Ishikawa (cell line): ENCODE data around the gene NADK.

ENCODE experiments used
- CEBPB ChIP-seq: IDR thresholded peaks from 2 replicates; pipeline ENCODE4 v1.6.1; 2012
- CREB1 ChIP-seq: IDR thresholded peaks from 2 replicates; pipeline ENCODE4 v1.6.1; 2012; ENCODE audit warnings: low read depth
- EGR1 ChIP-seq: IDR thresholded peaks from 2 replicates; pipeline ENCODE4 v1.6.1; 2012
- EP300 ChIP-seq: IDR thresholded peaks from 2 replicates; pipeline ENCODE4 v1.6.1; 2012; ENCODE audit warnings: borderline replicate concordance
- FOXM1 ChIP-seq: IDR thresholded peaks from 2 replicates; pipeline ENCODE4 v1.6.1; 2012; ENCODE audit warnings: low read depth, borderline replicate concordance
- NFIC ChIP-seq: IDR thresholded peaks from 2 replicates; pipeline ENCODE4 v1.6.1; 2012
- RAD21 ChIP-seq: IDR thresholded peaks from 2 replicates; pipeline ENCODE4 v1.6.1; 2012; ENCODE audit warnings: low read depth
- TAF1 ChIP-seq: IDR thresholded peaks from 2 replicates; pipeline ENCODE4 v1.6.1; 2012; ENCODE audit warnings: low read depth, mild to moderate bottlenecking
- TCF12 ChIP-seq: IDR thresholded peaks from 2 replicates; pipeline ENCODE4 v1.6.1; 2012; ENCODE audit warnings: low read depth
- TEAD4 ChIP-seq: IDR thresholded peaks from 2 replicates; pipeline ENCODE4 v1.6.1; 2012
- USF1 ChIP-seq: IDR thresholded peaks from 2 replicates; pipeline ENCODE4 v1.6.1; 2012
- YY1 ChIP-seq: IDR thresholded peaks from 2 replicates; pipeline ENCODE4 v1.6.1; 2012; ENCODE audit warnings: low read depth
- ZBTB7A ChIP-seq: IDR thresholded peaks from 2 replicates; pipeline ENCODE4 v1.6.1; 2012; ENCODE audit warnings: low read depth
- TF ChIP-seq, protein P1 (sequence below): IDR thresholded peaks from 2 replicates; pipeline ENCODE4 v1.6.1; 2012; ENCODE audit warnings: low read depth, mild to moderate bottlenecking
- TF ChIP-seq, protein P2 (sequence below): IDR thresholded peaks from 2 replicates; pipeline ENCODE4 v1.6.1; 2012

The NADK gene

DNA sequence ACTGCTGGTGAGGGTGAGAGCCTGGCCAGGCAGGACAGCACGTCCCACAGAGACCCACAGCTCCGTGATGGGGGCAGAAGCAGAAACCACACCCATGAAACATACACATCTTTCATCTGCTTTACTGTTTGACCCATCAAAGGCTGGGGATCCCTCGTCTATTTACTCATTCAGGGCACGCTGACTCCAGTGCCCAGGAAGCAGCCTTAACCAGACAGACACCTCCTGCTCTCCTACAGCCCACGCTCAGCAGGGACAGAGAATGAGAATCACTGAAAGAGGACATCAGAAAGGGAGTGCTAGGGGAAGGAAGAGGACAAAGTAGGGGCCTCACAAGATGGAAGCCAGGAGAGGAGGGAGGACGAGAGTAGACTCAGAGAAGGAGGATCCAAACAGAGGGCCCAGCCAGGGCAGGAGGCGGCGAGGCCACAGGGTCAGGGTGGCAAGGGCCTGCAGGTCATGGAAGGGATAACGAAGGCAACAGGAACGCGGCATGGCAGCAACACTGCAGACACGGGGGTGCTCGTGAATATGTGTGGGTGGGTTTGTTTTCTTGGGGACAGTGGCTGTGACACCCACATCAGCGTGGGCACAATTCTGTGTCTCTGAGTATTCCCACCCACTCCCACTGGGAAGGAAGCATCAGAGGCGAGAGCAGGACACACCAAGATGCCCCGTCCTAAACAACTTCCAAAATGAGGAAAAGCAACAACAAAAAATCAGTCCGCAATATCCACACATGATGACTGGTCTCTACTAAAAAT lies 15.4 kb upstream of the NADK start:
- TF ChIP-seq TAF1, result no peak
- TF ChIP-seq, protein P1, sequence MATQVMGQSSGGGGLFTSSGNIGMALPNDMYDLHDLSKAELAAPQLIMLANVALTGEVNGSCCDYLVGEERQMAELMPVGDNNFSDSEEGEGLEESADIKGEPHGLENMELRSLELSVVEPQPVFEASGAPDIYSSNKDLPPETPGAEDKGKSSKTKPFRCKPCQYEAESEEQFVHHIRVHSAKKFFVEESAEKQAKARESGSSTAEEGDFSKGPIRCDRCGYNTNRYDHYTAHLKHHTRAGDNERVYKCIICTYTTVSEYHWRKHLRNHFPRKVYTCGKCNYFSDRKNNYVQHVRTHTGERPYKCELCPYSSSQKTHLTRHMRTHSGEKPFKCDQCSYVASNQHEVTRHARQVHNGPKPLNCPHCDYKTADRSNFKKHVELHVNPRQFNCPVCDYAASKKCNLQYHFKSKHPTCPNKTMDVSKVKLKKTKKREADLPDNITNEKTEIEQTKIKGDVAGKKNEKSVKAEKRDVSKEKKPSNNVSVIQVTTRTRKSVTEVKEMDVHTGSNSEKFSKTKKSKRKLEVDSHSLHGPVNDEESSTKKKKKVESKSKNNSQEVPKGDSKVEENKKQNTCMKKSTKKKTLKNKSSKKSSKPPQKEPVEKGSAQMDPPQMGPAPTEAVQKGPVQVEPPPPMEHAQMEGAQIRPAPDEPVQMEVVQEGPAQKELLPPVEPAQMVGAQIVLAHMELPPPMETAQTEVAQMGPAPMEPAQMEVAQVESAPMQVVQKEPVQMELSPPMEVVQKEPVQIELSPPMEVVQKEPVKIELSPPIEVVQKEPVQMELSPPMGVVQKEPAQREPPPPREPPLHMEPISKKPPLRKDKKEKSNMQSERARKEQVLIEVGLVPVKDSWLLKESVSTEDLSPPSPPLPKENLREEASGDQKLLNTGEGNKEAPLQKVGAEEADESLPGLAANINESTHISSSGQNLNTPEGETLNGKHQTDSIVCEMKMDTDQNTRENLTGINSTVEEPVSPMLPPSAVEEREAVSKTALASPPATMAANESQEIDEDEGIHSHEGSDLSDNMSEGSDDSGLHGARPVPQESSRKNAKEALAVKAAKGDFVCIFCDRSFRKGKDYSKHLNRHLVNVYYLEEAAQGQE, result no peak
- TF ChIP-seq CREB1, result no peak
- TF ChIP-seq CEBPB, result no peak
- no peak for TF ChIP-seq ZBTB7A
- TF ChIP-seq RAD21, result no peak
- no peak for TF ChIP-seq NFIC
- no peak for TF ChIP-seq EP300
- TF ChIP-seq EGR1, result no peak
- no peak for TF ChIP-seq TCF12
- TF ChIP-seq, protein P2, sequence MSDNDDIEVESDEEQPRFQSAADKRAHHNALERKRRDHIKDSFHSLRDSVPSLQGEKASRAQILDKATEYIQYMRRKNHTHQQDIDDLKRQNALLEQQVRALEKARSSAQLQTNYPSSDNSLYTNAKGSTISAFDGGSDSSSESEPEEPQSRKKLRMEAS, result no peak
- TF ChIP-seq FOXM1, result no peak

DNA sequence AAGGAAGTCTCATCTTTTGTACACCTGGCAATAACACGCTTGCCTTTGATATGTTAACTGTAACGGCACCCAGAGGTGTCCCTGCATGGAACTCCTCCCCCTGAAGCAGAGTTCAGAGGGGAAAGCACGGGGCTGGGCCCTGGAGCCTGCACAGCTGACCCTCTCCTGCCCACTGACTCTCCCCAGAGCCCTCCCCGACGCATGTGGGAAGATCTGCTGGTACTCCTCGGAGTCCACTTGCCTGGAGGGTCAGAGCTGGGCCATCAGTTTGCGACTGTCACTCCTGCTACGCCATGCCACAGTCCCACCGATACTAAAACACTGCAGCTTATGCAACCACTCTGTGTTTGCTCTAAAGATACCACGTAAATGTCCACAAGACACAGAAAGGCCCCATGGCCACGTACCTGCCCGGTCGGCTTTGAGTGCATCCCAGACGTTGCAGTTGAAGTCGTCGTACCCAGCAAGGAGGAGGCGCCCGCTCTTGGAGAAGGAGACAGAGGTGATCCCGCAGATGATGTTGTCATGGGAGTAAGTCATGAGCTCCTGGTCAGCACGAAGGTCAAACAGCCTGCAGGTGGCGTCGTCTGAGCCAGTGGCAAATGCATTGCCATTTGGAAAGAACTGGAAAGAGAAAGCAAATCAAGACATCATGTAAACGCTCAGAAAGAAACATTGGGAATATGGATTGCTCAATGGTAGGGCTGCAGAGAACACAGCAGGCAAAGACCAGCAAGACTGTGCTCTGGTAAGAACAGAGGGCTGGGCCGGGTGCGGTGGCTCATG lies 10.6 kb upstream of the NADK start:
- no peak for TF ChIP-seq FOXM1
- no peak for TF ChIP-seq EP300
- TF ChIP-seq, protein P1, result no peak
- TF ChIP-seq YY1, result no peak
- TF ChIP-seq TCF12, result no peak
- TF ChIP-seq TAF1, result no peak
- no peak for TF ChIP-seq CREB1
- TF ChIP-seq, protein P2, result no peak
- no peak for TF ChIP-seq EGR1
- no peak for TF ChIP-seq CEBPB
- TF ChIP-seq ZBTB7A, result no peak
- TF ChIP-seq USF1, result no peak
- no peak for TF ChIP-seq TEAD4
- no peak for TF ChIP-seq NFIC
- TF ChIP-seq RAD21, result no peak

DNA sequence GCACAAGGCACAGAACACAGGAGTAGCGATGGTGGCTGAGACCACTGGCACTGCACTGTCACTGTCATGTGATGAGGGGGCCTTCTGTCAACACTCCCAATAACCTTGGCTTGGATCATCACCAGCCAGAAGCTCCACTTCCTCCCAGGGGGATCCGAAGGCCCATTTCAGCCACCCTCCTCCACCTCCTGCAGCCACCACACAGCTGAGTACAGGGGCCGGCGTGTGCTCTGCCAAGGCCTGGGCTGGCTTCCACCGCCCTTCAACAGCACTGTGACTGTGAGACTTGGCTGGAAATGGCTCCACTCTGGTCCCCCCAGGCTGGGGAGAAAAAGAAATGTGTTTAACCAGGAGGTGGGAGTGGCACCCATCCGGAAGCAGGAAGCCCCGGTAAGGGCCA lies 9.9 kb upstream of the NADK start:
- TF ChIP-seq NFIC (no peak), TEAD4 (no peak), YY1 (no peak), ZBTB7A (no peak), EGR1 (no peak), EP300 (no peak), CEBPB (no peak), CREB1 (no peak), TCF12 (no peak)
- TF ChIP-seq, protein P1, result no peak

DNA sequence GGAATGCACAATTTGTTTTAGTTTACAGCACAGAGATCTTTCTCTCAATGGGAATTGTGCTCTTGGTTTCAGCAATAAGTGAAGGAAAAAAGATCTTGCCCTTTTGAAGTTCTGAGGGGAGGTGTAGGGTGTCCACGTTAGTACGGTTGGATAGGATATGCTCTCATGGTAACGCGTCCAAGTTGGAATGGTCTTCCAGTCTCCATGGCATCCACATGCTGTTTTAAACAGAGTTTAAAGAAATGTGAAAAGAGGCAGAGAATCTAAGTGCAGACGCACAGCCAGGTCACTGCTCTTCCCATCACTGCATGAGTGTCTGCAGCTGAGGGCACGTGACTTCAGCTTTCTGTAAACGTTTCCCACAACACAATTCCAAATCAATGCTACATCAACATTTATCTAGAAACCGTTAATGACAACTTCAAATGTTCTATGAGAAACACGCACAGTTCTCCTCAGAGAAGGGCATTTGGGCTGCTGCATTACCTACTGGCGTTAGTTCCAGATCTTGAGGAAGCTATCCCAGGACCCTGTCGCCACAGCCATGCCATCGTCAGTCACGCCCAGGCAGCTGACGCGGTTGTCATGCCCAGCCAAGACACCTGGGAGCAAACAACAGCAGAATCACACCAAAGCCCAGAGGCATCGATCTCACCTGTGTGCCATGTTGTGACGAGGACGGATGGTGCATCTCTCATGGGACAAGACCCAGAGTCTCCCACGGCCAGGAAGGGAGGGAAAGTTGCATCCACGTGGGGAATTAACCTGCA lies 8.8 kb upstream of the NADK start:
- TF ChIP-seq NFIC (no peak), CREB1 (no peak), FOXM1 (no peak)
- TF ChIP-seq, protein P2, result no peak
